ENCODE results near the gene CBFA2T3.

CBFA2T3 gene

GRCh38 chr16:88856122-88856827 is 120.7 kb downstream of the CBFA2T3 start:
- no peak for TF ChIP-seq CTCF (conservative IDR thresholded peaks at IDR 0.05; ENCODE audit: low read depth, low read length)
- no peak for DNase-seq (ENCODE audit: low read depth)
- peak overlapping the region; percentile 99 for H3K4me3 ChIP-seq (ENCODE audit: low read depth, low read length)

- H3K4me3 ChIP-seq (ENCODE audit: low read depth, low read length) = peak overlapping the region; percentile 99
Measured at GRCh38 chr16:88855736-88856121, 121.3 kb downstream of the CBFA2T3 start.

GRCh38 chr16:88855176-88855575 is 121.8 kb downstream of the CBFA2T3 start:
- no peak for TF ChIP-seq CTCF (conservative IDR thresholded peaks at IDR 0.05; ENCODE audit: low read depth, low read length)
- no peak for DNase-seq (ENCODE audit: low read depth)
- H3K4me3 ChIP-seq (ENCODE audit: low read depth, low read length) = no peak overlapping the region

More at GRCh38 chr16:88855736-88856121, 121.3 kb downstream of the CBFA2T3 start:
- TF ChIP-seq CTCF (conservative IDR thresholded peaks at IDR 0.05; ENCODE audit: low read depth, low read length) = no peak
- DNase-seq (ENCODE audit: low read depth) = no peak

GRCh38 chr16:88854306-88855111 is 122.5 kb downstream of the CBFA2T3 start:
- no peak for TF ChIP-seq CTCF (conservative IDR thresholded peaks at IDR 0.05; ENCODE audit: low read depth, low read length)
- no peak for DNase-seq (ENCODE audit: low read depth)

GRCh38 chr16:88853325-88853941 is 123.6 kb downstream of the CBFA2T3 start:
- TF ChIP-seq CTCF (conservative IDR thresholded peaks at IDR 0.05; ENCODE audit: low read depth, low read length) = no peak
- no peak overlapping the region for H3K4me3 ChIP-seq (ENCODE audit: low read depth, low read length)
- DNase-seq (ENCODE audit: low read depth) = peak; percentile 21

More at GRCh38 chr16:88854306-88855111, 122.5 kb downstream of the CBFA2T3 start:
- H3K4me3 ChIP-seq (ENCODE audit: low read depth, low read length) = no peak overlapping the region

- H3K4me3 ChIP-seq (ENCODE audit: low read depth, low read length) = no peak overlapping the region
- TF ChIP-seq CTCF (conservative IDR thresholded peaks at IDR 0.05; ENCODE audit: low read depth, low read length) = no peak
- no peak for DNase-seq (ENCODE audit: low read depth)
Measured at GRCh38 chr16:88851616-88852015, 125.4 kb downstream of the CBFA2T3 start.
